ENCODE results near the gene STK11.
A peak's percentile ranks its signal among the peaks of the same experiment; 100 is the strongest.

Gene STK11

DNA sequence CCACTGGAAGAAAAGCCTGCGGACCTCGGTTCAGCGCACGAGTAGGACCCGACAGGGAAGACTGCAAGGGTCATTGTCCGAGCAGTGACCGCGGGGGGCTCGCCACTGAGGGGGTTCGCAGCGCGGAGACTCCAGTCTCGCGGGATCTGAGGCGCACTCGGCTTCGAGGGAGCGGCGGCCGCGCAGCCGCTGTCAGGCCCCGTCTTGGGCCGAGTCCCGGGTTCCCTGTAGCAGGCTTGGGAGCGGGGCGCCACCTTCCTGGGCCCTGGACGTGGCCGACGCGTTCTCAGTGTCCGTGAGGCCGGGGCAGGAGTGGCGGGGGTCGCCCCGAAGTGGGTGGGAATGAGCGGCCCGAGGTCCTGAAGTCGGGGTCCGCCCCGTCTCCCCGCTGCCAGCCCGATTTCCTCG lies 69.3 kb downstream of the STK11 start:
- no peak for DNase-seq

DNA sequence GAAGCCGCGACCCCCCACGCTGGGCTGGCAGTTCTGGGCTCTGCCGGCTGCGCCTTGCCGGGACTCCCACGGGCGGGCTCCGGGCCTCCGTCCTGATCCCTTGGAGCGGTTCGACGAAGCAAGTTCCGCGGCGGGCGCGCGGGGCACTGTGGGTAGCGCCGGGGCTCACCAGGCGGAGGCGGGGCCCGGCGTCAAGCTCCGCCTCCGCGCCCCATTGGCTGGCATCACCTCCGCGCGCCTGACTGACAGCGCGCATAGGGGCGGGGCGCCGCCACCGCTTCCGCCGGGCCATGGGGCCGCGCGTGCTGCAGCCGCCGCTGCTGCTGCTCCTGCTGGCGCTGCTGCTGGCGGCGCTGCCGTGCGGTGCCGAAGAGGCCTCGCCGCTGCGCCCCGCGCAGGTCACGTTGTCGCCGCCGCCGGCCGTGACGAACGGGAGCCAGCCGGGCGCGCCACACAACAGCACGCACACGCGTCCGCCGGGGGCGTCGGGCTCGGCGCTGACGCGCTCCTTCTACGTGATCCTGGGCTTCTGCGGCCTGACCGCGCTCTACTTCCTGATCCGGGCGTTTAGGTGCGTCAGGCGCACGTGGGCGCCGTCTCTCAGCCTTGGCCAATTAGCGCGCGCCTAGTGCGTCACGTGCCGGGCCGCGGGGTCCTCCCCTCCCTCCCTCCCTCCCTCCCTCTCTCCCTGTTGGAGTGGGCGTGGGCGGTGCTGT lies 69.8 kb downstream of the STK11 start, which contains the start of gene FAM174C:
TSS of gene FAM174C (plus strand) at position 271 of the 716 bp plus-strand sequence. CDS start at position 291, 20 bp downstream.
- DNase-seq, result peak; percentile 97

DNA sequence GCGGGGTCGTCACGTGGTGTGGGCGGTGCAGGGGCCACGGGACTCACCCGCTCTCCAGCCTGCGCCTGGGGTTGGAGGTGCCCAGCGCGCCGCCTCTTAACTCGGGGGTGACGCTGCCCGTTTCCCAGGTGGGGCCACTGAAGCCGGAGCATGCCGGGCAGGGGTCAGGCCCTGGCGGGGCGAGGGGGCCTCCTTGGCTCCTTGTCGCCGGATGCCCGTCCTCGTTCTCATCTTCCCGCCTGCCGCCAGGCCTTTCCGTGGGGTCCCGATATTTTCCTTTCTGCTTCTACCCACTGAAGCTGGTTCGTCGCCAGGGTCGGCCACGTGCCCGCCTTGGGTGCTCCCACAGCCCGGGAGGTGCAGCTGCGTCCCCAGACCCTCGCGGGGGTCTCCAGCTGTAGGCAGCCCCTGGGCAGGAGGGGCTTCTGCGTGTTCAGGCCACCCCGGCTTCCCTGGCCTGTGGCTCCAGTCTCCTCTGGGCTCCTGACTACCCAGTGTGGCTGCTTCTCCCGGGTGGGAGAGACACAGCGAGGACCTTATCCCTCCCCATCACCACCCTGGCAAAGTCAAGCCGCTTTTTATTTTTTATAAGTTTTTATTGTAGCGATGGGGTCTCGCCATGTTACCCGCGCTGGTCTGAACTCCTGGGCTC lies 70.5 kb downstream of the STK11 start:
- no peak for DNase-seq

GRCh38 chr19:1276628-1277022 lies 71.0 kb downstream of the STK11 start:
- no peak for DNase-seq

- DNase-seq, result no peak
These were observed 71.5 kb downstream of the STK11 start for GRCh38 chr19:1277061-1277460.

All from inflammatory macrophage treated with lipopolysaccharide for 4 hours (primary cell).